A549 (cell line): Measurements from ENCODE around the gene TMEM184C. TPM values are rescaled to one million over a fixed set of nuclear protein-coding genes. Genes with fewer than 3 reads are reported as not detected.

Experiments
- ATAC-seq, 2 experiments: fragments of 200-7000 bp in 1 of 2; fragments of >200 bp in 1 of 2; cut with Nextera tagmentation in 1 of 2; cut with Tn5 transposase in 1 of 2; 3 replicates each; pipeline versions ENCODE4 v1.8.0 to v1.9.1; 2018 to 2020; ENCODE audit warnings: mild to moderate bottlenecking in 1 of 2, moderate library complexity in 1 of 2
- CTCF ChIA-PET: fragments of 300-600 bp; sonication (Branson Sonifier 250); formaldehyde crosslinking; extraction: SDS; loops from one replicate; lab custom pipeline; 2021; ENCODE audit warnings: antibody characterized with exemption, inconsistent platforms; lab: Yijun Ruan, JAX
- POLR2A ChIA-PET: fragments of 350-600 bp; formaldehyde crosslinking; extraction: SDS; loops from one replicate; lab custom pipeline; 2021; ENCODE audit warnings: antibody characterized with exemption, inconsistent platforms; lab: Yijun Ruan, JAX
- DNase-seq, 2 experiments: peaks; one replicate each; pipeline versions ENCODE4 v3.0.0 to v3.0.0-alpha.2; 2011 to 2016; ENCODE audit warnings: low read depth in 1 of 2, low spot score in 1 of 2
- FAIRE-seq: peaks from 2 replicates; lab custom pipeline; 2011; peaks lifted over from hg19 to GRCh38; lab: Jason Lieb, UNC
- H3K27ac ChIP-seq, 2 experiments: fragments of >200 bp; sonication (Bioruptor Twin); formaldehyde crosslinking; 3 replicates each; pipeline ENCODE4 v1.5.1; 2016 to 2017
- H3K4me1 ChIP-seq: fragments of >200 bp; sonication (Bioruptor Twin); formaldehyde crosslinking; 3 replicates; pipeline ENCODE4 v1.6.1; 2016
- H3K4me2 ChIP-seq: fragments of >200 bp; sonication (Bioruptor Twin); formaldehyde crosslinking; 3 replicates; pipeline ENCODE4 v1.6.1; 2016
- H3K4me3 ChIP-seq: fragments of >200 bp; sonication (Bioruptor Twin); formaldehyde crosslinking; 3 replicates; pipeline ENCODE4 v1.5.1; 2016
- H3K9me3 ChIP-seq: fragments of >200 bp; sonication (Bioruptor Twin); formaldehyde crosslinking; 3 replicates; pipeline ENCODE4 v1.6.1; 2016
- BHLHE40 ChIP-seq: IDR thresholded peaks from 2 replicates; pipeline ENCODE4 v1.6.1; 2012; ENCODE audit warnings: low read depth, low read length, inconsistent platforms
- CBX8 ChIP-seq: fragments of 200-600 bp; sonication (generic); IDR thresholded peaks from 2 replicates; pipeline ENCODE4 v1.6.1; 2016
- CHD4 ChIP-seq: fragments of 200-600 bp; sonication (generic); IDR thresholded peaks from 2 replicates; pipeline ENCODE4 v1.6.1; 2016; ENCODE audit warnings: antibody characterized with exemption, mild to moderate bottlenecking, borderline replicate concordance
- FOSB ChIP-seq: fragments of 250-450 bp; sonication (Bioruptor Pico); IDR thresholded peaks from 2 replicates; pipeline ENCODE4 v1.5.0; 2020; ENCODE audit warnings: mild to moderate bottlenecking, moderate library complexity
- GATA3 ChIP-seq: IDR thresholded peaks from 2 replicates; pipeline ENCODE4 v1.6.1; 2012; ENCODE audit warnings: borderline replicate concordance
- HEYL ChIP-seq: fragments of 250-450 bp; sonication (Bioruptor Pico); IDR thresholded peaks from 2 replicates; pipeline ENCODE4 v1.8.0; 2021; ENCODE audit warnings: mild to moderate bottlenecking, moderate library complexity
- KDM5A ChIP-seq: fragments of 200-600 bp; sonication (generic); IDR thresholded peaks from 2 replicates; pipeline ENCODE4 v1.6.1; 2016; ENCODE audit warnings: antibody characterized with exemption, mild to moderate bottlenecking
- NFE2L2 ChIP-seq: fragments of 150-350 bp; conservative IDR thresholded peaks from 2 replicates; pipeline ENCODE4 v1.6.1; 2014; ENCODE audit warnings: low read length
- POLR2A ChIP-seq: IDR thresholded peaks from 2 replicates; pipeline ENCODE4 v1.6.1; 2012; ENCODE audit warnings: mild to moderate bottlenecking, low read length
- SREBF2 ChIP-seq: fragments of 450-650 bp; IDR thresholded peaks from 2 replicates; pipeline ENCODE4 v1.6.1; 2014; ENCODE audit warnings: mild to moderate bottlenecking, moderate library complexity
- ZFP36 ChIP-seq: fragments of 450-650 bp; IDR thresholded peaks from 2 replicates; pipeline ENCODE4 v1.6.1; 2014; ENCODE audit warnings: borderline replicate concordance; ENCODE audit not compliant: partially characterized antibody
- ZNF302 ChIP-seq: fragments of 250-450 bp; sonication (Bioruptor Pico); IDR thresholded peaks from 2 replicates; pipeline ENCODE4 v1.9.0; 2021; ENCODE audit warnings: inconsistent platforms, mild to moderate bottlenecking, moderate library complexity
- WGBS: methylation state at CpG from one replicate; pipeline ENCODE4 v1.1.6; 2017; ENCODE audit errors: missing lambda C conversion rate; 5-methylcytosine and 5-hydroxymethylcytosine counted together
- polyA plus RNA-seq, 4 experiments: library from polyadenylated mRNA; depleted of rRNA in 3 of 4; stranded (reverse); fragments of >200 nt; fragmentation: RNase III in 1 of 4; extraction: RNeasy Plus Mini Kit Qiagen cat#74134 plus additional on column Dnase treatment in 1 of 4; gene quantifications; 2 replicates in 3 of 4; 3 replicates in 1 of 4; pipeline ENCODE4 v1.2.3, GENCODE V29; 2011 to 2017
- TF ChIP-seq, protein P1 (sequence below): fragments of 250-450 bp; sonication (Bioruptor Pico); IDR thresholded peaks from 2 replicates; pipeline ENCODE4 v1.5.0; 2020; ENCODE audit warnings: low read depth, mild to moderate bottlenecking, moderate library complexity
- TF ChIP-seq, protein P2 (sequence below): IDR thresholded peaks from 2 replicates; pipeline ENCODE4 v1.6.1; 2012
- TF ChIP-seq, protein P3 (sequence below): fragments of 200-600 bp; sonication (generic); IDR thresholded peaks from 2 replicates; pipeline ENCODE4 v1.6.1; 2016; ENCODE audit warnings: antibody characterized with exemption, mild to moderate bottlenecking, moderate library complexity
- TF ChIP-seq, protein P4 (sequence below): fragments of 150-350 bp; IDR thresholded peaks from 2 replicates; pipeline ENCODE4 v1.6.1; 2014; ENCODE audit warnings: low read depth, mild to moderate bottlenecking, low read length

Gene TMEM184C
- polyA plus RNA-seq, 2 of the 4 experiments (the other 2 are of a cell fraction), result 17.6 to 25.2 TPM

DNA sequence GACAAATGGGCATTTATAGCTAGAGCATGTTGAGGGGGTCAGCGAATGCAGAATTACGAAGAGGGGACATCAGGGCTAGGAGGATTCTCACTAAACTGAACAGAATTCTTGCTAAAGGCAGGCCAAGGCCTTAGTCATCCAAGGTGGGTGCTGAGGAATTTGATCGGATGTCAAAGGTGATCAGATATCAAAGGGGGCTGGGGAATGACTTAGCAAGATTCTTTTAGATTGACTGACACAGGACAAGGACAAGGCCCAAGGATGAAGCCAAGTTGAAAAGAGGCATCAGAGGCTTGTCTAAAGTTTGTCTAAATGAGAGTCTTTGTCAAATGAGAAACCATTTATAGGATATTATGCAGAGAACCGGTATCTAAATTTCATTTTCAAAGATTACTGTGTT lies 9.7 kb downstream of the TMEM184C start:
- ATAC-seq, result no peak
- POLR2A ChIA-PET, result interaction anchor here (1.6 kb wide), 1 partner anchor 10 kb away, joined by 6 read pairs; the partner anchor contains the start of gene TMEM184C
- CTCF ChIA-PET, result interaction anchor here (1.2 kb wide), 1 partner anchor 240 kb away, joined by 6 read pairs; no protein-coding TSS in a partner anchor

DNA sequence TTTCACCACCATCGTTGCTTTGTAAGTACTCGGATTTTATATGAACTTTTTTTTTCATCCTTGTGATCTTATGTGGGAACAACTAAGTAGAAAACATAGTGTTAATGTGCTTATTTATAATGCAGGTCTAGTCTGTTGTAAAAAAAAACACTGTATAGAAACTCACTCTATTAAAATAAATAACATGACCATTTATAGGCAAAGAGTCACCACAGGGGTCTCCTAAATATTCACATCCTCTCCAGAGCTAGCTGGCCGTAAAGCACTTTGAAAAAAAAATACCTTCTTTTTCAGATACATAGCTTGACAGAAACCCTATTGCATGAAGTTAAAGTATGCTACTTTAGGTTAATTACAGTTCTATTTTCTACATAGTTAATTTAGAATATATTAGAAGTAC lies 11.2 kb downstream of the TMEM184C start:
- ChIA-PET CTCF (interaction anchor here (1.6 kb wide), 1 partner anchor 239 kb away, joined by 5 read pairs; no protein-coding TSS in a partner anchor), POLR2A (no interaction called here)
- Histone ChIP-seq H3K4me2 (no peak overlapping the region), H3K4me3 (no peak overlapping the region), H3K4me1 (no peaks in the 10 kb centered on the region), H3K9me3 (no peaks in the 10 kb centered on the region), H3K27ac (no peak overlapping the region)
- 89% methylated on average over 3 of the region's 3 CpGs for WGBS
- ATAC-seq (no peak), FAIRE-seq (no peak), DNase-seq (no peak)
- no peak for TF ChIP-seq KDM5A
- TF ChIP-seq NFE2L2, result no peak
- no peak for TF ChIP-seq CBX8
- no peak for TF ChIP-seq CHD4
- TF ChIP-seq FOSB (CRISPR knock-in tag), result no peak
- no peak for TF ChIP-seq HEYL
- TF ChIP-seq, protein P1, sequence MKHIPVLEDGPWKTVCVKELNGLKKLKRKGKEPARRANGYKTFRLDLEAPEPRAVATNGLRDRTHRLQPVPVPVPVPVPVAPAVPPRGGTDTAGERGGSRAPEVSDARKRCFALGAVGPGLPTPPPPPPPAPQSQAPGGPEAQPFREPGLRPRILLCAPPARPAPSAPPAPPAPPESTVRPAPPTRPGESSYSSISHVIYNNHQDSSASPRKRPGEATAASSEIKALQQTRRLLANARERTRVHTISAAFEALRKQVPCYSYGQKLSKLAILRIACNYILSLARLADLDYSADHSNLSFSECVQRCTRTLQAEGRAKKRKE (CRISPR knock-in tag), result no peak
- TF ChIP-seq, protein P2, sequence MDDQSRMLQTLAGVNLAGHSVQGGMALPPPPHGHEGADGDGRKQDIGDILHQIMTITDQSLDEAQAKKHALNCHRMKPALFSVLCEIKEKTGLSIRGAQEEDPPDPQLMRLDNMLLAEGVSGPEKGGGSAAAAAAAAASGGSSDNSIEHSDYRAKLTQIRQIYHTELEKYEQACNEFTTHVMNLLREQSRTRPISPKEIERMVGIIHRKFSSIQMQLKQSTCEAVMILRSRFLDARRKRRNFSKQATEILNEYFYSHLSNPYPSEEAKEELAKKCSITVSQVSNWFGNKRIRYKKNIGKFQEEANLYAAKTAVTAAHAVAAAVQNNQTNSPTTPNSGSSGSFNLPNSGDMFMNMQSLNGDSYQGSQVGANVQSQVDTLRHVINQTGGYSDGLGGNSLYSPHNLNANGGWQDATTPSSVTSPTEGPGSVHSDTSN, result no peak
- no peak for TF ChIP-seq ZNF302 (CRISPR knock-in tag)
- no peak for TF ChIP-seq SREBF2
- no peak for TF ChIP-seq GATA3

More for the DNA sequence above, 9.7 kb downstream of the TMEM184C start:
- Histone ChIP-seq H3K4me3 (no peak overlapping the region), H3K9me3 (no peaks in the 10 kb centered on the region), H3K27ac (no peak overlapping the region), H3K4me2 (no peak overlapping the region), H3K4me1 (no peaks in the 10 kb centered on the region)
- DNase-seq (no peak), FAIRE-seq (no peak)
- TF ChIP-seq, protein P3, sequence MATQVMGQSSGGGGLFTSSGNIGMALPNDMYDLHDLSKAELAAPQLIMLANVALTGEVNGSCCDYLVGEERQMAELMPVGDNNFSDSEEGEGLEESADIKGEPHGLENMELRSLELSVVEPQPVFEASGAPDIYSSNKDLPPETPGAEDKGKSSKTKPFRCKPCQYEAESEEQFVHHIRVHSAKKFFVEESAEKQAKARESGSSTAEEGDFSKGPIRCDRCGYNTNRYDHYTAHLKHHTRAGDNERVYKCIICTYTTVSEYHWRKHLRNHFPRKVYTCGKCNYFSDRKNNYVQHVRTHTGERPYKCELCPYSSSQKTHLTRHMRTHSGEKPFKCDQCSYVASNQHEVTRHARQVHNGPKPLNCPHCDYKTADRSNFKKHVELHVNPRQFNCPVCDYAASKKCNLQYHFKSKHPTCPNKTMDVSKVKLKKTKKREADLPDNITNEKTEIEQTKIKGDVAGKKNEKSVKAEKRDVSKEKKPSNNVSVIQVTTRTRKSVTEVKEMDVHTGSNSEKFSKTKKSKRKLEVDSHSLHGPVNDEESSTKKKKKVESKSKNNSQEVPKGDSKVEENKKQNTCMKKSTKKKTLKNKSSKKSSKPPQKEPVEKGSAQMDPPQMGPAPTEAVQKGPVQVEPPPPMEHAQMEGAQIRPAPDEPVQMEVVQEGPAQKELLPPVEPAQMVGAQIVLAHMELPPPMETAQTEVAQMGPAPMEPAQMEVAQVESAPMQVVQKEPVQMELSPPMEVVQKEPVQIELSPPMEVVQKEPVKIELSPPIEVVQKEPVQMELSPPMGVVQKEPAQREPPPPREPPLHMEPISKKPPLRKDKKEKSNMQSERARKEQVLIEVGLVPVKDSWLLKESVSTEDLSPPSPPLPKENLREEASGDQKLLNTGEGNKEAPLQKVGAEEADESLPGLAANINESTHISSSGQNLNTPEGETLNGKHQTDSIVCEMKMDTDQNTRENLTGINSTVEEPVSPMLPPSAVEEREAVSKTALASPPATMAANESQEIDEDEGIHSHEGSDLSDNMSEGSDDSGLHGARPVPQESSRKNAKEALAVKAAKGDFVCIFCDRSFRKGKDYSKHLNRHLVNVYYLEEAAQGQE, result no peak
- TF ChIP-seq POLR2A, result no peak
- TF ChIP-seq, protein P4, sequence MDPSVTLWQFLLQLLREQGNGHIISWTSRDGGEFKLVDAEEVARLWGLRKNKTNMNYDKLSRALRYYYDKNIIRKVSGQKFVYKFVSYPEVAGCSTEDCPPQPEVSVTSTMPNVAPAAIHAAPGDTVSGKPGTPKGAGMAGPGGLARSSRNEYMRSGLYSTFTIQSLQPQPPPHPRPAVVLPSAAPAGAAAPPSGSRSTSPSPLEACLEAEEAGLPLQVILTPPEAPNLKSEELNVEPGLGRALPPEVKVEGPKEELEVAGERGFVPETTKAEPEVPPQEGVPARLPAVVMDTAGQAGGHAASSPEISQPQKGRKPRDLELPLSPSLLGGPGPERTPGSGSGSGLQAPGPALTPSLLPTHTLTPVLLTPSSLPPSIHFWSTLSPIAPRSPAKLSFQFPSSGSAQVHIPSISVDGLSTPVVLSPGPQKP, result no peak
- no peak for TF ChIP-seq BHLHE40
- no peak for TF ChIP-seq ZFP36
- WGBS, result 86% methylated on average over 4 of the region's 4 CpGs
